ENCODE data around the gene ZC3H18. TPM values are rescaled to one million over a fixed set of nuclear protein-coding genes. Genes with fewer than 3 reads are reported as not detected.

Gene ZC3H18
- total RNA-seq, 2 donors from 2014 or later, result 7.9 to 10.0 TPM

DNA sequence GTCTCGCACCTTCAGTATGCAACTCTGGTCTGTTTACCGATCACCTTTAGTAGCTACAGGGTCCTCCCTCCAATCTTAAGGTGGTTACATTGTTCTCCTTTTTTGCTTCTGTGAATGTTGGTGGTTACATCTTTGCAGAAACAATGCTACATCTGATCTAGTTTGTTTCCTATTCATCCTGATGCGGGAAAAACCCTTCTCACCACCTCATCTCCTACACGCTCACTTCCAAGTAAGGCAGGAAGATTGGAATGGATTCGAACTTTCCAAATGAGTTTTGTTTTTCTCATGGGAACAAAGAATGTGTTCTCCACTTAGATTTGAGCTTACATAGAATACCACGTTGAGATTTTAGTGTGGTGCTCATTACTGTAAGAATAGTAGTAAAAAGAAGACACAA is 14.5 kb downstream of the ZC3H18 start:
- Histone ChIP-seq H3K36me3 (peaks cover 59% of the 10 kb centered on the region), H3K9me3 (no peaks in the 10 kb centered on the region), H3K4me1 (no peaks in the 10 kb centered on the region), H3K27me3 (no peaks in the 10 kb centered on the region), H3K4me3 (no peak overlapping the region), H3K27ac (no peak overlapping the region)
- DNase-seq (ENCODE audit: low spot score), result no peak
- TF ChIP-seq, protein P1, sequence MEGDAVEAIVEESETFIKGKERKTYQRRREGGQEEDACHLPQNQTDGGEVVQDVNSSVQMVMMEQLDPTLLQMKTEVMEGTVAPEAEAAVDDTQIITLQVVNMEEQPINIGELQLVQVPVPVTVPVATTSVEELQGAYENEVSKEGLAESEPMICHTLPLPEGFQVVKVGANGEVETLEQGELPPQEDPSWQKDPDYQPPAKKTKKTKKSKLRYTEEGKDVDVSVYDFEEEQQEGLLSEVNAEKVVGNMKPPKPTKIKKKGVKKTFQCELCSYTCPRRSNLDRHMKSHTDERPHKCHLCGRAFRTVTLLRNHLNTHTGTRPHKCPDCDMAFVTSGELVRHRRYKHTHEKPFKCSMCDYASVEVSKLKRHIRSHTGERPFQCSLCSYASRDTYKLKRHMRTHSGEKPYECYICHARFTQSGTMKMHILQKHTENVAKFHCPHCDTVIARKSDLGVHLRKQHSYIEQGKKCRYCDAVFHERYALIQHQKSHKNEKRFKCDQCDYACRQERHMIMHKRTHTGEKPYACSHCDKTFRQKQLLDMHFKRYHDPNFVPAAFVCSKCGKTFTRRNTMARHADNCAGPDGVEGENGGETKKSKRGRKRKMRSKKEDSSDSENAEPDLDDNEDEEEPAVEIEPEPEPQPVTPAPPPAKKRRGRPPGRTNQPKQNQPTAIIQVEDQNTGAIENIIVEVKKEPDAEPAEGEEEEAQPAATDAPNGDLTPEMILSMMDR (IDR thresholded peaks at IDR 0.05), result no peak

DNA sequence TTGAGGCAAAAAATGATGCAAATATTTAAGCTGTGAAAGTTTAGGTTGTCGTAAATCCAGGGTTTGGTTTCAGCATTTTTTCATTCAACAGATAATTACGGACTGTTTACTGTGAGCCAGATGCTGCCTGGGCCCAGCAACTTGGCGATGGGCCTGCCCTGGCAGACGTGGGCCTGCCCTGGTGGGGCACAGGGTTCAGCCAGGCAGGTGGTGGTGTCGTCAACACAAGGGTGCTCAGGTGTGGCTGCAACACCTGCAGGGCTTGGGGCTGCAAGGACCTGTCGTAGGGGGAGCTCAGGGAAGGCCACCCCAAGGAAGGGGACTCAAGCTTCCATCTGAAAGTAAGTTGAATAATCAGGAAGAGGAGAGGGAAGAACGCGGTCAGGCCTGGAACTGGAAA is 15.1 kb downstream of the ZC3H18 start:
- Histone ChIP-seq H3K27me3 (no peaks in the 10 kb centered on the region), H3K27ac (no peak overlapping the region), H3K4me3 (no peak overlapping the region), H3K4me1 (no peaks in the 10 kb centered on the region), H3K9me3 (no peaks in the 10 kb centered on the region), H3K36me3 (peaks cover 58% of the 10 kb centered on the region)
- TF ChIP-seq, protein P1 (IDR thresholded peaks at IDR 0.05), result no peak
- no peak for DNase-seq (ENCODE audit: low spot score)

DNA sequence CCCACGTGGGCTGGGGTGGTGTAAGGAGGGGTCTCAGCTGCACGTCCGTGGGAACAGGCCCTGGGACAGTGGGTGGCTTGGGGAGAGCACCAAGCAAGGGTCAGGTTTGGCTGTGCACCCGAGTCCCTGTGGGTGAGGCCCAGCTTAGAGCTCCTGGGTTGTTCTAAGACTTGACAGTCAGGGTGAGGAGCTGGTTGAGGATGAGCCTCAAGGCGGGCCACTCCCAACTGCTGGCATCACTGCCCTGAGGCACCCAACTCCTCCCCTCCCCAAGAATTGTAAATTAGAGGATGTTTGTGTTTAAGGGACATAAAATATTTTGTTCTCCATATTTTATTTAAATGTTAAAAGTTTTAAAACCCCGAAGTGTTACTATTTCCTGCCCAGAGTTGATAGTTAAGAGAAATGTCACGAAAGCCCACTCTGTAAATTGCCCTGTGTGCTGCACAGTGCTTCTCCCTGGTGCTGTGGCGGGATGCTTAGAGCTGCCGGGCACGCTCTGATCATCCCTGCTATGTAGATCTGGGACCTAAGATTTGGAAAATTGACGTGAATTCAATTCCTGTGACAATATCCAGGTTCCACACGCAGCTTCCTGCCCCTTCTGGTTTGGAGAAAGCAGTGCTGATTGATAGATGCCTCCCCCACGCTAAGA is 15.9 kb downstream of the ZC3H18 start:
- H3K27ac ChIP-seq, result no peak overlapping the region
- TF ChIP-seq, protein P1 (IDR thresholded peaks at IDR 0.05), result no peak
- peaks cover 50% of the 10 kb centered on the region for H3K36me3 ChIP-seq
- no peak for DNase-seq (ENCODE audit: low spot score)
- no peaks in the 10 kb centered on the region for H3K4me1 ChIP-seq
- no peaks in the 10 kb centered on the region for H3K9me3 ChIP-seq
- no peaks in the 10 kb centered on the region for H3K27me3 ChIP-seq
- H3K4me3 ChIP-seq, result no peak overlapping the region

DNA sequence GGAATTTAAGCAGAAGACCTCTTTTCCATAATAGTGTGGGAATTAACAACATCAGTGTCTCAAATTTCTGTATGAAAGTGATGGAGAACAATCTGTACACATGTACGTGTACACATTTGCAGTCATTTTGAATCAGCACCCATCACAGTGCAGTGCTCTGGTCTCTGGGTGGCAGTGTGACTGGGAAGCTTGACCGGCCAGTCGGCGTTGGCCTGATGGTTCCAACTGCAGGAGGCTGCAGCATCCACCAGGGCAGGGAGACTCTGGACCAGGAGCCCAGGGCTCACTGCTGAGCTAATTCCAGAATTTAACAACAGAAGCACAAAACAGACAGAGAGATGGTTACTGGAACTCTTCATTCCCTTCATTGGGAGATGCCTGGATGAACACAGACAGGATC is 17.9 kb downstream of the ZC3H18 start:
- Histone ChIP-seq H3K36me3 (peaks cover 44% of the 10 kb centered on the region), H3K27me3 (no peaks in the 10 kb centered on the region), H3K4me1 (no peaks in the 10 kb centered on the region), H3K9me3 (no peaks in the 10 kb centered on the region), H3K4me3 (no peak overlapping the region), H3K27ac (no peak overlapping the region)
- TF ChIP-seq, protein P1 (IDR thresholded peaks at IDR 0.05), result no peak
- no peak for DNase-seq (ENCODE audit: low spot score)

DNA sequence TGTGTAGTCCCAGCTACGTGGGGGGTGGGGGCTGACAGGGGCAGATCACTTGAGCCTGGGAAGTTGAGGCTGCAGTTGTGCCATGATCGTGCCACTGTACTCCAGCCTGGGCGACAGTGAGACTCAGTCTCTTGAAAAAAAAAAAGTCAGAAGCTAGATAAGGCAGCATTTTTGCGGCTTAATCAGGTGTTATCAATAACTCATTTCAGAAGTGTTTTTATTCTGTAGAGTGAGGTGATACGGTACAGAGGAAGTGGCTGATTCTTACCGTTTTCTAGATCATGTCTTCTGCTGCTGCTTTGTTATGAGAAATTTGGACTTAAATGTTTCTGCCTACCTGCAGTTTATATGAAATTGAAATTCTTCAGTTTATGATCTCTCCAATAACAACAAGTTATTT is 18.6 kb downstream of the ZC3H18 start:
- Histone ChIP-seq H3K27ac (no peak overlapping the region), H3K36me3 (peaks cover 42% of the 10 kb centered on the region), H3K9me3 (no peaks in the 10 kb centered on the region), H3K4me3 (no peak overlapping the region), H3K27me3 (no peaks in the 10 kb centered on the region), H3K4me1 (no peaks in the 10 kb centered on the region)
- DNase-seq (ENCODE audit: low spot score), result no peak
- TF ChIP-seq, protein P1 (IDR thresholded peaks at IDR 0.05), result no peak

DNA sequence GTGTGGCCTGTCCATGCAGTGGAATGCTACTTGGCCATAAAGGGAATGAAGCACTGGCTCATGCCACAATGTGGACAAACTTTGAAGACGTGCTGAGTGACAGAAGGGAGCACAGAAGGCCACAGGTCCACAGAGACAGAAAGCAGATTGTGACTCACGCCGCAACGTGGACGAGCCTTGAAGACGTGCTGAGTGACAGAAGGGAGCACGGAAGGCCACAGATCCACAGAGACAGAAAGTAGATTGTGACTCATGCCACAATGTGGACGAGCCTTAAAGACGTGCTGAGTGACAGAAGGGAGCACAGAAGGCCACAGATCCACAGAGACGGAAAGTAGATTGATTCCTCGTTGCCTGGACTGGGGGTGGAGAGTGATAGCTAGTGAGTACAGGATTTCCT is 19.2 kb downstream of the ZC3H18 start:
- H3K36me3 ChIP-seq, result peaks cover 42% of the 10 kb centered on the region
- no peak overlapping the region for H3K4me3 ChIP-seq
- no peak for DNase-seq (ENCODE audit: low spot score)
- no peaks in the 10 kb centered on the region for H3K9me3 ChIP-seq
- peaks cover 0 to 2% of the 10 kb centered on the region in 2 donors for H3K4me1 ChIP-seq
- no peak overlapping the region for H3K27ac ChIP-seq
- H3K27me3 ChIP-seq, result no peaks in the 10 kb centered on the region
- TF ChIP-seq, protein P1 (IDR thresholded peaks at IDR 0.05), result no peak

All from right atrium auricular region (tissue), 2 donors.